Measurements from ENCODE around the gene MSH5.

The MSH5 gene

GRCh38 chr6:31713991-31714684, 25.7 kb upstream of the MSH5 start:
- no peak for DNase-seq

GRCh38 chr6:31715022-31715958, 24.5 kb upstream of the MSH5 start, which contains the start of gene LY6G6D:
TSS of gene LY6G6D (plus strand) at chr6:31715348. CDS start at chr6:31715356, 8 bp downstream.
- DNase-seq = no peak

- DNase-seq = no peak
Measured at GRCh38 chr6:31717499-31718222, 22.1 kb upstream of the MSH5 start.

- no peak for DNase-seq
Measured at GRCh38 chr6:31718265-31718664, 21.5 kb upstream of the MSH5 start.

GRCh38 chr6:31719001-31719400, 20.8 kb upstream of the MSH5 start:
- DNase-seq = no peak

GRCh38 chr6:31720196-31720770, 19.5 kb upstream of the MSH5 start:
- DNase-seq = no peak

- no peak for DNase-seq
Measured at GRCh38 chr6:31721351-31722020, 18.3 kb upstream of the MSH5 start, which contains the start of gene LY6G6C. TSS of gene LY6G6C (minus strand) at chr6:31721746. CDS start at chr6:31721679, 67 bp downstream.

- DNase-seq = no peak
Measured at GRCh38 chr6:31722173-31722572, 17.6 kb upstream of the MSH5 start.

- no peak for DNase-seq
Measured at GRCh38 chr6:31723245-31723979, 16.4 kb upstream of the MSH5 start, which contains the start of gene MPIG6B. TSS of gene MPIG6B (plus strand) at chr6:31723373. CDS start at chr6:31723384, 11 bp downstream.

GRCh38 chr6:31723980-31724691, 15.7 kb upstream of the MSH5 start:
- no peak for DNase-seq

GRCh38 chr6:31725502-31726350, 14.1 kb upstream of the MSH5 start:
- DNase-seq = no peak

- no peak for DNase-seq
Measured at GRCh38 chr6:31727034-31727716, 12.6 kb upstream of the MSH5 start.

- DNase-seq = no peak
Measured at GRCh38 chr6:31727717-31728671, 11.8 kb upstream of the MSH5 start.

GRCh38 chr6:31728767-31729514, 10.9 kb upstream of the MSH5 start, which contains the start of gene DDAH2:
TSS of gene DDAH2 (minus strand) at chr6:31729299. CDS start at chr6:31729161, 138 bp downstream.
- DNase-seq = no peak

- DNase-seq = peak; percentile 74
Measured at GRCh38 chr6:31729515-31729978, 10.3 kb upstream of the MSH5 start.

GRCh38 chr6:31729979-31730630, 9.7 kb upstream of the MSH5 start:
- peak; percentile 68 for DNase-seq

All from stimulated activated CD4-positive, alpha-beta T cell treated with anti-CD3 and anti-CD28 coated beads, Interleukin-12 subunit alpha, Interleukin-12 subunit beta, amount 100 ng/mL, for 4 hours (primary cell).